Skeletal muscle cell (primary cell): ENCODE data around the gene MAP4K2.

ENCODE experiments used
- DNase-seq: peaks from one replicate; pipeline ENCODE4 v3.0.0-alpha.2; 2010; ENCODE audit warnings: low read depth
- H3K4me3 ChIP-seq: 2 replicates; pipeline ENCODE4 v1.5.1; 2011; ENCODE audit warnings: low read depth, mild to moderate bottlenecking, control low read depth, low read length, moderate library complexity

MAP4K2 gene

GRCh38 chr11:64839887-64840782, 37.1 kb upstream of the MAP4K2 start:
- no peak overlapping the region for H3K4me3 ChIP-seq
- DNase-seq: no peak

- no peak for DNase-seq
- no peak overlapping the region for H3K4me3 ChIP-seq
These were observed 36.3 kb upstream of the MAP4K2 start for GRCh38 chr11:64839335-64839734.

- H3K4me3 ChIP-seq: no peak overlapping the region
- DNase-seq: no peak
These were observed 35.8 kb upstream of the MAP4K2 start for GRCh38 chr11:64838600-64839334.

GRCh38 chr11:64837887-64838351, 34.9 kb upstream of the MAP4K2 start:
- no peak for DNase-seq
- no peak overlapping the region for H3K4me3 ChIP-seq

- no peak overlapping the region for H3K4me3 ChIP-seq
- DNase-seq: no peak
These were observed 33.5 kb upstream of the MAP4K2 start for GRCh38 chr11:64836448-64837072.

- DNase-seq: no peak
- no peak overlapping the region for H3K4me3 ChIP-seq
These were observed 32.8 kb upstream of the MAP4K2 start for GRCh38 chr11:64835616-64836447.

GRCh38 chr11:64834723-64835615, 32.0 kb upstream of the MAP4K2 start:
- H3K4me3 ChIP-seq: no peak overlapping the region
- no peak for DNase-seq

- no peak for DNase-seq
- H3K4me3 ChIP-seq: no peak overlapping the region
These were observed 31.2 kb upstream of the MAP4K2 start for GRCh38 chr11:64834031-64834722.

GRCh38 chr11:64833509-64833908, 30.5 kb upstream of the MAP4K2 start:
- no peak overlapping the region for H3K4me3 ChIP-seq
- no peak for DNase-seq

GRCh38 chr11:64833198-64833502, 30.1 kb upstream of the MAP4K2 start:
- H3K4me3 ChIP-seq: no peak overlapping the region
- no peak for DNase-seq

GRCh38 chr11:64832467-64833197, 29.6 kb upstream of the MAP4K2 start:
- no peak for DNase-seq
- H3K4me3 ChIP-seq: no peak overlapping the region

GRCh38 chr11:64831411-64831891, 28.4 kb upstream of the MAP4K2 start:
- H3K4me3 ChIP-seq: no peak overlapping the region
- DNase-seq: no peak

- no peak overlapping the region for H3K4me3 ChIP-seq
- no peak for DNase-seq
These were observed 26.7 kb upstream of the MAP4K2 start for GRCh38 chr11:64829536-64830251.

- DNase-seq: no peak
- H3K4me3 ChIP-seq: no peak overlapping the region
These were observed 24.4 kb upstream of the MAP4K2 start for GRCh38 chr11:64827451-64827839.

GRCh38 chr11:64826578-64827450, 23.8 kb upstream of the MAP4K2 start:
- H3K4me3 ChIP-seq: no peak overlapping the region
- DNase-seq: no peak

- DNase-seq: no peak
- no peak overlapping the region for H3K4me3 ChIP-seq
These were observed 23.0 kb upstream of the MAP4K2 start for GRCh38 chr11:64826062-64826461.
